HTERT RPE-1 (cell line): ENCODE results near the gene PCDHGA6.
"Not testable (repeated sequence)": the region's sequence is repeated elsewhere in the genome, so short reads cannot be mapped to it uniquely, and the experiment has no call there.

Source experiments
- in situ Hi-C: fragments of 300-500 bp; cut with MboI; formaldehyde crosslinking; loops from 4 replicates; pipeline ENCODE4 v1.14.3; 2020; ENCODE audit warnings: low sequenced_read_pairs

The PCDHGA6 gene

GRCh38 chr5:141359790-141360426 is 13.8 kb upstream of the PCDHGA6 start, which contains the start of gene PCDHGB2:
PCDHGB2 (plus strand) TSS chr5:141359994; CDS start chr5:141360136, 142 bp downstream.
- in situ Hi-C loops, result no loop called here

GRCh38 chr5:141360685-141361084 is 13.0 kb upstream of the PCDHGA6 start:
- in situ Hi-C loops, result no loop called here

DNA sequence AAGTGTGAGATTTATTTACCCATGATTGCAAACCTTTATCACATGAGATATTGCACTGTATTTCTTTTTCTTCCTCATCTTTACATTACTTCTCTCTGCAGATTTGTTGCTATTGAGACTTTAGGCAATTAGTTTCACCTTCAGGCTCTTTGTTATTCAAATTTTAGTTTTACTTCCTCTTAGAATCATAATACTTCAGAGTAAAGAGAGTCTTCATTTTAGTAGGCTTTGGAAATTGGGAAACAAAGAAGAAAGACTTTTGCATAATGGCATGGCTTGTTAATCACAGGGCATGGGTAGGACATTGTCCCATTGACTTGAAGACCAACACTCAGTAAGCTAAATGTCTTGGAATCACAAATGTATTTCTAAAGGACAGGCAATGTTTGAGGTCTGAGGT is 11.0 kb upstream of the PCDHGA6 start:
- in situ Hi-C loops, result no loop called here

DNA sequence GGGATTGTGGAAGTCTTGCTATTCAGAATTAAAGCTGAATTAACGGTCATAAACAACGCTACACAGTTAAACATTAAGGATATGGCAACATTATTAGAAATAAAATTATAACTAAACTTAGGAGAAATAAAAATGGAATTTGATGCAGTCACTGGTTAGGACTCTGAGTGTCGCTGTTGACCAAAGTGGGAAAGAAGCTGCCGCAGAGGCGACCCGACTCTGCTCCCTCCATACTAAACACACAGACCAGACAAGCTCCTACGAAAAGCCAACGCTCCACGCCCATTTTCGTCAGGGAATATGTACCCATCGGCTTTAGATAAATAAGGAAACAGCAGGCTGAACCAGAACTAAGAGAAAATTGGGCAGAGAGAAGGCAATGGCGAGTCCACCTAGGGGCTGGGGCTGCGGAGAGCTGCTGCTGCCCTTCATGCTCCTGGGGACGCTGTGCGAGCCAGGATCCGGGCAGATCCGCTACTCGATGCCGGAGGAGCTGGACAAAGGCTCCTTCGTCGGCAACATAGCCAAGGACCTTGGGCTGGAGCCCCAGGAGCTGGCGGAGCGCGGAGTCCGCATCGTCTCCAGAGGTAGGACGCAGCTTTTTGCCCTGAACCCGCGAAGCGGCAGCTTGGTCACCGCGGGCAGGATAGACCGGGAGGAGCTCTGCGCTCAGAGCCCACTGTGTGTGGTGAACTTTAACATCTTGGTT is 9.6 kb upstream of the PCDHGA6 start, which contains the start of gene PCDHGA5:
Gene PCDHGA5 (plus strand): TSS at position 211 of the 709 bp plus-strand sequence. CDS start 169 bp downstream, at position 380.
- in situ Hi-C loops, result no loop called here

DNA sequence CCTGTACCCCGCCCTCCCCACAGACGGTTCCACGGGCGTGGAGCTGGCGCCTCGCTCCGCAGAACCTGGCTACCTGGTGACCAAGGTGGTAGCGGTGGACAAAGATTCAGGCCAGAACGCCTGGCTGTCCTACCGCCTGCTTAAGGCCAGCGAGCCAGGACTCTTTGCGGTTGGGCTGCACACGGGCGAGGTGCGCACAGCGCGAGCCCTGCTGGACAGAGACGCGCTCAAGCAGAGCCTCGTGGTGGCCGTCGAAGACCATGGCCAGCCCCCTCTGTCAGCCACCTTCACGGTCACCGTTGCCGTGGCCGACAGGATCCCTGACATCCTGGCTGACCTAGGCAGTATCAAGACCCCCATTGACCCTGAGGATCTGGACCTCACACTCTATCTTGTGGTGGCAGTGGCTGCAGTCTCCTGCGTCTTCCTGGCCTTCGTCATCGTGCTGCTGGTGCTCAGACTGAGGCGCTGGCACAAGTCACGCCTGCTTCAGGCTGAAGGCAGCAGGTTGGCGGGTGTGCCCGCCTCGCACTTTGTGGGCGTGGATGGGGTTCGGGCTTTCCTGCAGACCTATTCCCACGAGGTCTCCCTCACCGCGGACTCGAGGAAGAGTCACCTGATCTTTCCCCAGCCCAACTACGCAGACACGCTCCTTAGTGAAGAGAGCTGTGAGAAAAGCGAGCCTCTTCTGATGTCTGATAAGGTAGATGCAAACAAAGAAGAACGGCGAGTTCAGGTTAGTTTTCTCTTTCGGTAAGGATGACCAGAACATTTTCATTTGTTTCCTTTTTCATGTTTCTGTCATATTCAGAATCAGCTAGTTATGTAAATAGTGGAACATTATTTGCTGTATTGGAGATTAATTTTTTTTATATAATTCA is 7.4 kb upstream of the PCDHGA6 start:
- in situ Hi-C loops, result no loop called here

DNA sequence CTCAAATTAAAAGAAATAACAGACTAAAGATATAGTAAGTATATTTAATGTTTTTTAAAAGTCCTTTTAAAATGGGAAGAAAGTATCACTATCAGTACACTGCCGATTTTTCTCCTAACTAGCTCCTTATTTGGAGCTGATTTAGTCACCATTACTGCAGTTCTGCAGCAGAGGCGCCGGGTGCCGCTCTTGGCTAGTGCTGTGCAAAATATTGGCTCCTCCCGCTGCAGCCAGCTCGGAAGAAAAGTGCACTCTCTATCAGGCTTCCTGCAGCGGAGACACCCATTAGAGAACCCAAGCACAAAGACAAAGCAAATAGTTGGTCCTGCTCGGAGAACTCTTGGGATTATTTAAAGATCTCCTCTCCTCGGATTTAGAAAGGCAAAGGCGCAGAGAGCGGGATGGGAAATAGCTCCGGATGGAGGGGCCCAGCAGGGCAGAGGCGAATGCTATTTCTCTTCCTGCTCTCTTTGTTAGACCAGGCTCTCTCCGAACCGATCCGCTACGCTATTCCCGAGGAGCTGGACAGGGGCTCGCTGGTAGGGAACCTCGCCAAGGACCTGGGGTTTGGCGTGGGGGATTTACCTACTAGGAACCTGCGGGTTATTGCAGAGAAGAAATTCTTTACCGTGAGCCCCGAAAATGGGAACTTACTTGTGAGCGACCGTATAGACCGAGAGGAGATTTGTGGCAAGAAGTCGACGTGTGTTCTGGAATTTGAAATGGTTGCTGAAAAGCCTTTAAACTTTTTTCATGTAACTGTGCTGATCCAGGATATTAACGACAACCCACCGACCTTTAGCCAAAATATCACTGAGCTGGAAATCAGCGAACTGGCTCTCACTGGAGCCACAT is 3.5 kb upstream of the PCDHGA6 start, which contains the start of gene PCDHGB3:
Gene PCDHGB3 (plus strand): TSS at position 249 of the 855 bp plus-strand sequence. CDS start 153 bp downstream, at position 402.
- in situ Hi-C loops, result no loop called here

DNA sequence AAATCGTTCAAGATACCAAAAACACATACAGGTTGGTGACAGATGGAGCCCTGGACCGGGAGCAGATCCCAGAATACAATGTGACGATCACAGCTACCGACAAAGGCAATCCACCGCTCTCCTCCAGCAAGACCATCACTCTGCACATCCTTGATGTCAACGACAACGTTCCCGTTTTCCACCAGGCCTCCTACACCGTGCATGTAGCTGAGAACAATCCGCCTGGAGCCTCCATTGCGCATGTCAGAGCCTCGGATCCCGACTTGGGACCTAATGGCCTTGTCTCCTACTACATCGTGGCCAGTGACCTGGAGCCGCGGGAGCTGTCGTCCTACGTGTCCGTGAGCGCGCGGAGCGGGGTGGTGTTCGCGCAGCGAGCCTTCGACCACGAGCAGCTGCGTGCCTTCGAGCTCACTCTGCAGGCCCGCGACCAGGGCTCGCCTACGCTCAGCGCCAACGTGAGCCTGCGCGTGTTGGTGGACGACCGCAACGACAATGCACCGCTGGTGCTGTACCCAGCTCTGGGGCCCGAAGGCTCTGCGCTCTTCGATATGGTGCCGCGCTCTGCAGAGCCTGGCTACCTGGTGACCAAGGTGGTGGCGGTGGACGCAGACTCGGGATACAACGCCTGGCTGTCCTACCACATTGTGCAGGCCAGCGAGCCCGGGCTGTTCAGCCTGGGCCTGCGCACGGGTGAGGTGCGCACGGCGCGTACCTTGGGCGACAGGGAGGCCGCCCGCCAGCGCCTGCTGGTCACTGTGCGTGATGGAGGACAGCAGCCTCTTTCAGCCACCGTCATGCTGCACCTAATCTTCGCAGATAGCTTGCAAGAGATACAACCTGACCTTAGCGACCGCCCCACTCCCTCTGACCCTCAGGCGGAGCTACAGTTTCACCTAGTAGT is 1.9 kb upstream of the PCDHGA6 start:
- in situ Hi-C loops, result no loop called here

GRCh38 chr5:141374627-141375026 is 936 bp downstream of the PCDHGA6 start:
- in situ Hi-C loops, result no loop called here

GRCh38 chr5:141375444-141376155 is 1.9 kb downstream of the PCDHGA6 start:
- in situ Hi-C loops, result not testable (repeated sequence)

DNA sequence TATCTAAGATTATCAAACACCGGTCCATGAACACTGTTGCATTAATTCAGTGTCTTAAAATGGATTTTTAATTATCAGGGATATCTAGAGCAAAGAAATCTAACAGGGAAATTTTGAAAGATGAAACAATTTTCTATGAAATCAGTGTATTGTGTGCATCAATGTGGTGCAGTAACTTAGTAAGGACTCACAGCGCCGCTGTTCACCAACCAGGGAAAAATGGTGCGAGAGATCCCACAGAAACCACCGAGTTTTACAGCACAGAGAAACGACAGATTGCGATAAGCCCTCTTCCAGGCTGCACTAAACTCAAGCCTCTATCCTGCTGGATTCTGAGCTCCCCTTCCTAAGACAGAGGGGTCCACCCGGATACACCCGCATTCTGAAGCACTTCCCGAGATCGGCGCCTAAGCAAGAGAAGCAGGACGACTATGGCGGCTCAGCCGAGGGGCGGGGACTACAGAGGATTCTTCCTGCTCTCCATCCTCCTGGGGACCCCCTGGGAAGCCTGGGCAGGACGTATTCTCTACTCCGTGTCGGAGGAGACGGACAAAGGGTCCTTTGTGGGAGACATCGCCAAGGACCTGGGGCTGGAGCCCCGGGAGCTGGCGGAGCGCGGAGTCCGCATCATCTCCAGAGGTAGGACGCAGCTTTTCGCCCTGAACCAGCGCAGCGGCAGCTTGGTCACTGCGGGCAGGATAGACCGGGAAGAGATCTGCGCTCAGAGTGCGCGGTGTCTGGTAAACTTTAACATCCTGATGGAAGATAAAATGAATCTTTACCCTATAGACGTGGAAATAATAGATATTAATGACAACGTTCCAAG is 9.0 kb downstream of the PCDHGA6 start, which contains the start of gene PCDHGA7:
Gene PCDHGA7 (plus strand): TSS at position 274 of the 826 bp plus-strand sequence. CDS start 158 bp downstream, at position 432.
- in situ Hi-C loops, result no loop called here

GRCh38 chr5:141383345-141383744 is 9.7 kb downstream of the PCDHGA6 start:
- in situ Hi-C loops, result no loop called here

DNA sequence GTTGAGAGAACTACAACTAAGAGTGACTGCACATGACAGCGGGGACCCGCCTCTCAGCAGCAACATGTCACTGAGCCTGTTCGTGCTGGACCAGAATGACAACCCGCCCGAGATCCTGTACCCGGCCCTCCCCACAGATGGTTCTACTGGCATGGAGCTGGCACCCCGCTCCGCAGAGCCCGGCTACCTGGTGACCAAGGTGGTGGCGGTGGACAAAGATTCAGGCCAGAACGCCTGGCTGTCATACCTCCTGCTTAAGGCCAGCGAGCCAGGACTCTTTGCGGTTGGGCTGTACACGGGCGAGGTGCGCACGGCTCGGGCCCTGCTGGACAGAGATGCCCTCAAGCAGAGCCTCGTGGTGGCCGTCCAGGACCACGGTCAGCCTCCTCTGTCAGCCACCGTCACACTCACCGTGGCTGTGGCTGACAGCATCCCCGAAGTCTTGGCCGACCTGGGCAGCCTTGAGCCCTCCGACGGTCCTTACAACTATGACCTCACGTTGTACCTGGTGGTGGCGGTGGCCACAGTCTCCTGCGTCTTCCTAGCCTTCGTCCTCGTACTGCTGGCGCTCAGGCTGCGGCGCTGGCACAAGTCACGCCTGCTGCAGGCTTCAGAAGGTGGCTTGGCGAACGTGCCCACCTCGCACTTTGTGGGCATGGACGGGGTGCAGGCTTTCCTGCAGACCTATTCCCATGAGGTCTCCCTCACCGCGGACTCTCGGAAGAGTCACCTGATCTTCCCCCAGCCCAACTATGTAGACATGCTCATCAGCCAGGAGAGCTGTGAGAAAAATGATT is 11.0 kb downstream of the PCDHGA6 start:
- in situ Hi-C loops, result no loop called here

GRCh38 chr5:141387557-141388311 is 14.0 kb downstream of the PCDHGA6 start, which contains the start of gene PCDHGB4:
PCDHGB4 (plus strand) TSS chr5:141387698; CDS start chr5:141387885, 187 bp downstream.
- in situ Hi-C loops, result not testable (repeated sequence)

- in situ Hi-C loops, result no loop called here
Measured at GRCh38 chr5:141388661-141389060, 15.0 kb downstream of the PCDHGA6 start.

- in situ Hi-C loops, result no loop called here
Measured at GRCh38 chr5:141389153-141390042, 15.7 kb downstream of the PCDHGA6 start.
